Loucy (cell line): Measurements from ENCODE around the gene RIMS1.

Experiments
- EZH2phosphoT487 ChIP-seq: fragments of 200-600 bp; IDR thresholded peaks from 2 replicates; pipeline ENCODE4 v1.6.1; 2018; ENCODE audit warnings: antibody characterized with exemption, mild to moderate bottlenecking, moderate library complexity, borderline replicate concordance
- TF ChIP-seq, protein P1 (sequence below): fragments of 200-600 bp; sonication (generic); conservative IDR thresholded peaks from 2 replicates; pipeline ENCODE4 v1.5.1; 2014; ENCODE audit warnings: mild to moderate bottlenecking, antibody characterized with exemption, low read length

DNA sequence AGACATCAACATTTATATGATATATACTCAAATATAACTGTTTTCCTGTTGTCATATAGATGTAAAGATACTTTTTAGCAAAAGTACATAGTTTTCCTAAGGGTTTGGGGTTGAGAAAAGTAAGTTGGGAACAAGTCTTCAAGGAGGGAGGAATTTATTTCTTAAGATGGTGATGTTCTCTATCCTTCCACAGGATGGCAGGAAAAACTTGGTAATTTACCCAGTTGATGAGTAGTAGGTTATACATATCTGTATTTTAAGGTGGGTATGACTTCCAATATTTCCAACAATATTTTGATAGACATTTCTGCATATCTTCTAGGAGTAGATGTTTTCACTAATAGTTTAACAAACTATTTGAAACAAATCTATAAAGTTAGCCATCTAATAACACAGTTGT lies 254.4 kb downstream of the RIMS1 start:
- TF ChIP-seq, protein P1, sequence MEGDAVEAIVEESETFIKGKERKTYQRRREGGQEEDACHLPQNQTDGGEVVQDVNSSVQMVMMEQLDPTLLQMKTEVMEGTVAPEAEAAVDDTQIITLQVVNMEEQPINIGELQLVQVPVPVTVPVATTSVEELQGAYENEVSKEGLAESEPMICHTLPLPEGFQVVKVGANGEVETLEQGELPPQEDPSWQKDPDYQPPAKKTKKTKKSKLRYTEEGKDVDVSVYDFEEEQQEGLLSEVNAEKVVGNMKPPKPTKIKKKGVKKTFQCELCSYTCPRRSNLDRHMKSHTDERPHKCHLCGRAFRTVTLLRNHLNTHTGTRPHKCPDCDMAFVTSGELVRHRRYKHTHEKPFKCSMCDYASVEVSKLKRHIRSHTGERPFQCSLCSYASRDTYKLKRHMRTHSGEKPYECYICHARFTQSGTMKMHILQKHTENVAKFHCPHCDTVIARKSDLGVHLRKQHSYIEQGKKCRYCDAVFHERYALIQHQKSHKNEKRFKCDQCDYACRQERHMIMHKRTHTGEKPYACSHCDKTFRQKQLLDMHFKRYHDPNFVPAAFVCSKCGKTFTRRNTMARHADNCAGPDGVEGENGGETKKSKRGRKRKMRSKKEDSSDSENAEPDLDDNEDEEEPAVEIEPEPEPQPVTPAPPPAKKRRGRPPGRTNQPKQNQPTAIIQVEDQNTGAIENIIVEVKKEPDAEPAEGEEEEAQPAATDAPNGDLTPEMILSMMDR: no peak
- TF ChIP-seq EZH2phosphoT487: no peak
